GM19397 (cell line): ENCODE measurements around the gene GPBP1L1.
"Not testable (repeated sequence)": the region's sequence is repeated elsewhere in the genome, so short reads cannot be mapped to it uniquely, and the experiment has no call there.

Experiments used
- ATAC-seq: cut with Tn5 transposase; IDR thresholded peaks from one replicate; pipeline ENCODE4 v1.9.1; 2021; ENCODE audit warnings: mild to moderate bottlenecking, moderate library complexity; ENCODE audit not compliant: unreplicated experiment

The GPBP1L1 gene, protein sequence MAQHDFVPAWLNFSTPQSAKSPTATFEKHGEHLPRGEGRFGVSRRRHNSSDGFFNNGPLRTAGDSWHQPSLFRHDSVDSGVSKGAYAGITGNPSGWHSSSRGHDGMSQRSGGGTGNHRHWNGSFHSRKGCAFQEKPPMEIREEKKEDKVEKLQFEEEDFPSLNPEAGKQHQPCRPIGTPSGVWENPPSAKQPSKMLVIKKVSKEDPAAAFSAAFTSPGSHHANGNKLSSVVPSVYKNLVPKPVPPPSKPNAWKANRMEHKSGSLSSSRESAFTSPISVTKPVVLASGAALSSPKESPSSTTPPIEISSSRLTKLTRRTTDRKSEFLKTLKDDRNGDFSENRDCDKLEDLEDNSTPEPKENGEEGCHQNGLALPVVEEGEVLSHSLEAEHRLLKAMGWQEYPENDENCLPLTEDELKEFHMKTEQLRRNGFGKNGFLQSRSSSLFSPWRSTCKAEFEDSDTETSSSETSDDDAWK

DNA sequence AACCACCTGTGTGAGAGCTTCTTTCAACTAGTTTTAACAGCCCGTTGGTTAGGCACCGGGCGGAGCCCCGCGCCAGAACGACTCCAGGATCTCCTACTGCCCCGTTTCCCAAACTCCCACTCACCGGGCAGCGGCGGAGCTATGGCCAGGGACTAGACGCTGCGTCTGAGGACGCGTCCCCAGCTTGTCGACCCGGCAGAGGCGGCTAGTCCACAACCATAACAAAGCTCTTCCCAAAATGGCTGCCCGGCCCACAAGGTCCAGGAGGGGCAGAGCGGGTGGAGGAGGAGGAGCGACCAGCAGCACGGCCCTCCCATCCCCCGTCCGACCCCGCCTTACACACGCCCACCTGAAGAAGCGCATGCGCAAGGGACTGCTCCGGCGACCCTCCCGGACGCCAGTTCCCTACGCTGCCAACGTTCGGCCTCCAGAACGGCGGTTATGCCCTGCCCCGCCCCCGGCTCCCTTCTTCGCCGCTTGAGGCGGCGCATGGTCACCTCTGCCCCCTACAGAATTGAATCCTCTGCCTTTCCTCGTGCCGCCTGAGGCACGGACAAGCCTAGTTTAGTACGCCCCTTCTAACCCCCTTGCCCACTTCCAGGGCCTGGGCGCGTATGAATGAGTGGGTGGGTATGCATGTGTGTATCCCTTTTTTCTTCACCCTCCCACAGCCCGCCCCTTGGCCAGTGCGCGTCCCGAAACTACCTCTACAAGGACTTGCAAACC, at the start of gene GPBP1L1:
Gene GPBP1L1, minus strand, starts transcription at position 246 of the 726 bp plus-strand sequence. CDS start 27,446 bp downstream, outside the sequence.
- ATAC-seq = peak; percentile 53

DNA sequence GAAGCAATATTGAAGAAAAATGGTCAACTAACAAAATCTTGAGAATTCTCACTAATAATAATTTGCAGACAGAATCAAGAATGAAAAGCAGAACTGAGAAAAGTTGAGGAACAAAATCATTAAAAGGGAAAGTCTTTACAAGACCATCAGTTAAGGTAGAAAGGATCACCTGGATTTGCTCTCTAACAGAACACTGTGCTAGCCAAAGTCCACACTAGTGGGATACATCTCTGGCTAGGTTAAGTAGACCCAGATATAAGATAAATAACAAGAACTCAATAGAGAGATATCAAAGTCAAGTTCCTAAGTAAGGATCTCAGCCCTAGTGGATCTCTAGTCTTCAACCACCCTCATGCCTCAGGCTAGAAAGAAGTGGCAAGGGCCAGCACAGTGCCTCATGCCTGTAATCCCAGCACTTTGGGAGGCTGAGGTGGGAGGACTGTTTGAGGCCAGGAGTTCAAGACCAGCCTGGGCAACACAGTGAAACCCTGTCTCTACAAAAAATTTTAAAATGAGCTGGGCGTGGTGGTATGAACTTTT, 44.5 kb upstream of the GPBP1L1 start:
- ATAC-seq = no peak

DNA sequence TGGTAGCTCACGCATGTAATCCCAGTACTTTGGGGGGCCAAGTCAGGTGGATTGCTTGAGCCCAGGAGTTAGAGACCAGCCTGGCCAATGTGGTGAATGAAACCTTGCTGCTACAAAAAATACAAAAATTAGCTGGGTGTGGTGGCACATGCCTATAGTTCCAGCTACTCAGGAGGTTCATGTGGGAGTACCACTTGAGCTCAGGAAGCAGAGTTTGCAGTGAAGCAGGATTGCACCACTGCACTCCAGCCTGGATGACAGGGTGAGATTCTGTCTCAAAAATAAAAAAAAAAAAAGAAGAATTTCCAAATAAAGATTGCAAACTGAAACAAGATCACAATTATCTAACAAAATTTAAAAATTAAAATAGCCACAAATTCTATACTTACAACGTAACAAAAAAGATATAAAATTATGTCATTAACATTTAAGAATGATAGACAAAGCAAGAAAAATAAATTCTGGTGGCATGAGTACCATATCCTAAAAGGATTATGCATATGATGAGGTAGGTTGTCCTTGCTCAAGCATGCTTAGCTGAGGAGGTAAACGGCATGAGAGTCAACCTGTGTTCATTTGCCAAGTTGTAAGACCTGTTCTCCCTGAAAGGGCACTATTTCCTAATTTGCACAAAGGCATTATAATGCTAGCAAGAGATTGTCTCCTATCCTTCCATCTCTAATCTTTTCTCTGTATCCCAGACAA, 43.9 kb upstream of the GPBP1L1 start:
- ATAC-seq = no peak

DNA sequence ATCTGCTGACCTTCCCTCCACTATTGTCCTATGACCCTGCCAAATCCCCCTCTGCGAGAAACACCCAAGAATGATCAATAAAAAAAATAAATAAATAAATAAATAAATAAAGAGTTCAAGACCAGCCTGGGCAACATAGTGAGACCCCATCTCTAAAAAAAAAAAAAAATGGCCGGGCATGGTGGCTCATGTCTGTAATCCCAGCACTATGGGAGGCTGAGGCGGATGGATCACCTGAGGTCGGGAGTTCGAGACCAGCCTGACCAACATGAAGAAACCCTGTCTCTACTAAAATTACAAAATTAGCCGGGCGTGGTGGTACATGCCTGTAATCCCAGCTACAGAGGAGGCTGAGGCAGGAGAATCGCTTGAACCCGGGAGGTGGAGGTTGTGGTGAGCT, 39.7 kb upstream of the GPBP1L1 start:
- ATAC-seq = not testable (repeated sequence)

DNA sequence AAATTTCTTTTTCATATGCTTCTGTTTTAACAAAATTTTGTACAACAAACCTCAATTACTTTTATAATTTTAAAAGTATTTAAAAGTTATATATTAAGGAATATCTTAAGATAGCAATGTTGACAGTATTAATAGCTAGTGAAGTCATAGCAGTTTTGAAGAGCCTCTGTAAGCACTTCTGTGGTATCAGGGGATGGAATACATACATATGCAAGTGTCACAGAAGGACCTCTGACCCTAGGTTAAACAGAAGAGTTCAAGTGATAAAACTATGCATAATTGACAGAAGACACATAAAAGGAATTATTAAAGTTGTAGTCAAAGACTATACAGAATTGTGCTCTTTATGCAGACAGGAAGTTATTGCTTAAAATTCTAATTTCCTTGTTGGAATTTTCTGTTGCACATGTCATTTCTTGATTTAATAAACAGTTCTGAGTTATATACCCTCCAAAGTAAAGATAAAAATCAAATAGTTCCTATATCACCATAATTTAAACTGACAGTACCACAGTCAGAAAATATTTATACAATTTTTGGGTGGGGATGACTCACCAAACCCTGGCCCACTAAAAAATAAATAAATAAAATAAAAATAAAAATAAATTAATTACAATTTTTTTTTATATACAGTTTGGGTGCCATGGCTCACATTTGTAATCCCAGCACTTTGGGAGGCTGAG, 37.1 kb upstream of the GPBP1L1 start:
- no peak for ATAC-seq

DNA sequence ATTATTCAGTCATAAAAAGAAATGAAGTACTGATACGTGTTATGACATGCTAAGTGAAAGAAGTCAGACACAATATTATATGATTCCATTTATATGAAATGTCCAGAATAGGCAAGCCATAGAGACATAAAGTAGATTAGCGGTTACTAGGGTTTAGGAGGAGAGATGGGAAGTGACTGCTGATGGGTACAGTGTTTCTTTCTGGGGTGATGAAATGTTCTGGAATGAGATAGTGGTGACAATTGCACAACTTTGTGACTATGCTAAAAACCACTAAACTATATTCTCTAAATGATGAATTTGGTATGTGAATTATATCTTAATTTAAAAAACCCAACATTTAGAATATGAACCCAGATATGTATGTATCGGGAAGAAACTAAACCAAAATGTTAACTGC, 36.5 kb upstream of the GPBP1L1 start:
- ATAC-seq = no peak

DNA sequence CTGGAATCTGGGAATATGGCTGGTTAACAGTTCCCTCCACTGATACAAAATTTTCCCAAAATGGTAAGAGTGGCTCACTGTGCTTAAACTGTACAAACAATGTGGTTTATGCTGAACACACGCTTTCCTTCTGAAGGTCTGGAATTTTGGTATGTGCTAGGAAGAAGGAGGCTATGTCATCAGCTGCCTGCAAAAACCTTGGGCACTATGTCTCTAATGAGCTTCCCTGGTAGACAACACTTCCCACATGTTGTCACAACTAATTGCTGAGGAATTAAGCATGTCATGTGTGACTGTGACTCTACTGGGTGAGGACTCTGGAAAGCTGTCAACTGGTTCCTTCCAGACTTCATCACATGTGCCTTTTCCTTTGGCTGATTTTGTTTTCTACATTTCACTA, 34.9 kb upstream of the GPBP1L1 start:
- ATAC-seq = no peak

DNA sequence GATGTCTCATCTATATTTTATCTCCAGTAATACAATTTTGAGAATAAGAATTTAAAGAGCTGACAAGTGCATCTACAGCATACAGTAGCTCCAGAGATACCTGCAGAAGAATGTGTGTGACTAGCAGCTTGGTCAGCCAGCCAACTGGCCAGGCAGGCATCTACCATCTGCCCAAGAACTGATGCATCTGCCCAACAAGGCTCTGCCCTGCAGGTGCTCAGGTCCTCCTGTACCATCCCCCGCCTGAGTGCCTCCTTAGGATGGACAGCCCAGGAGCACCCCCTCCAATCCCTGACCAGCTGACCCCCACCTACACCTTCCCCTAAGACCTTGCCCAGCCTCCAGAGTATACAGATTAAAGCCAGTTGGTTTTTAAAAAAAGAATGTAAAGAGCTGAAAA, 32.0 kb upstream of the GPBP1L1 start:
- no peak for ATAC-seq

DNA sequence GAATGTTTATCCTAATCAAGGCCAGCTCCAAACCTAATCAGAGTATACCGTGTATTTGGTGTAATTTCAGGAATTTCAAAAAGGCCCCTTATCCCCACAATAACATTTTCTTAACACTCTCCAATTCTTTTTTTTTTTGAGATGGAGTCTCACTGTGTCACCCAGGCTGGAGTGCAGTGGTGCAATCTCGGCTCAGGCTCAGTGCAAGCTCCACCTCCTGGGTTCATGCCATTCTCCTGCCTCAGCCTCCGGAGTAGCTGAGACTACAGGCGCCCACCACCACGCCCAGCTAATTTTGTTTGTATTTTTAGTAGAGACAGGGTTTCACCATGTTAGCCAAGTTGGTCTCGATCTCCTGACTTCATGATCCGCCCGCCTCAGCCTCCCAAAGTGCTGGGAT, 31.1 kb upstream of the GPBP1L1 start:
- ATAC-seq = not testable (repeated sequence)

DNA sequence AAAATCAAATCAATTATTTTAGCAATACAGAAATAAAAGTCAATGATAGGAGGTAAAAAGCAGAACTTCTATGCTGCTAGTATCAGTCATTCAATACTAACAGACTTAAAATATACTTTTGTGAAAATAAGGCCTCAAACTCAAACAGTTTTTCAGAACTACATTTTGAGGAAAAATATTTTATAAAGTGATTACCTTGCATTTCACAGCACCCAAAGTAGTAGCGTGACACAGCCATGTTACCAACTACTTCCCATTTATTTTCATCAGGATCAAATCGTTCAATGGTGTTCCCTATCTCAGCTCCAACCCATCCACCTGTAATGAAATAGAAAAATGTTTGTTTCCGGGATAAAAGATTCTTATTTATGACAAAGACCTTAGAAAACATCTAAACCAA, 30.4 kb upstream of the GPBP1L1 start:
- no peak for ATAC-seq

DNA sequence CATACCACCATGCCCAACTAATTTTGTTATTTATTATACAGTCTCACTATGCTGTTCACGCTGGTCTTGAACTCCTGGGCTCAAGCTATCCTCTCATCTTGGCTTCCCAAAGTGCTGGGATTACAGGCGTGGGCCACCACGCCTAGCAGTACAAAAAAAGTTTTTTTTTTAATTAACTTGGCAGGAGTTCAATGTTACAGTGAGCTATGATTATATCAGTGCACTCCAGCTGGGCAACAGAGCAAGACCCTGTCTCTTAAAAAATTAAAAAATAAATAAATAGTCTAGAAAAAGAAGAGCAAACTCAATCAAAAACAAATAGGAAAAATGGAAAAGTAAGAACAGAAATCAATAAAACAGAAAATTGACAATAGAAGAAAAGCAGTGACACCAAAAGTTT, 27.4 kb upstream of the GPBP1L1 start:
- ATAC-seq = no peak

DNA sequence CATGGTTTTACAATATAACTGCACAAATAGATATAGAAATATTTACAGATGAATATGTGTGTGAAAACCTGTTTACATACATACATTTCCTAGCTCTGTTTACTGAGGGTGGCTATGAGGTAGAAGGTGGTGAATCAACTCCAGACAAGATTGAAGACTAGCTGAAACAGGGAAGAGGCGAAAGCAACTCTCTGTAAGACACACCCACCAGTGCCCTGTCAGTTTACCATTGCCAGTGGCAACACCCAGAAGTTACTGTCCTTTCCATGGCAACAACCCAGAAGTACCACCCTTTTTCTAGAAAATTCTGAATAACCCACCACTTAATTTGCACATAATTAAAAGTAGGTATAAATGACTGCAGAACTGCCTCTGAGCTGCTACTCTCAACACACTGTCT, 18.3 kb upstream of the GPBP1L1 start:
- no peak for ATAC-seq

DNA sequence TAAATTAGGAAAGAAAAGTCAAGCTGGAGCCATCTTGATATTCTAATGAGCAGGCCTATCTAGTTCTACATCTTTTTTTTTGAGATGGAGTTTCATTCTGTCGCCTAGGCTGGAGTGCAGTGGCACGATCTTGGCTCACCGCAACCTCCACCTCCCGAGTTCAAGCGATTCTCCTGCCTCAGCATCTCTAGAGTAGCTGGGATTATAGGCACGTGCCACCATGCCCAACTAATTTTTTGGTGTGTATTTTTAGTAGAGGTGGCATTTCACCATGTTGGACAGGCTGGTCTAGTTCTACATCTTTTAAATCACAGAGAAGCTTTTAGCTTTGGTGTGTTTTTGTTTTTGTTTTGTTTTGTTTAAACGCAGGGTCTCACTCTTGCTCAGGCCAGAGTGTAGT, 8.5 kb upstream of the GPBP1L1 start:
- ATAC-seq = no peak

DNA sequence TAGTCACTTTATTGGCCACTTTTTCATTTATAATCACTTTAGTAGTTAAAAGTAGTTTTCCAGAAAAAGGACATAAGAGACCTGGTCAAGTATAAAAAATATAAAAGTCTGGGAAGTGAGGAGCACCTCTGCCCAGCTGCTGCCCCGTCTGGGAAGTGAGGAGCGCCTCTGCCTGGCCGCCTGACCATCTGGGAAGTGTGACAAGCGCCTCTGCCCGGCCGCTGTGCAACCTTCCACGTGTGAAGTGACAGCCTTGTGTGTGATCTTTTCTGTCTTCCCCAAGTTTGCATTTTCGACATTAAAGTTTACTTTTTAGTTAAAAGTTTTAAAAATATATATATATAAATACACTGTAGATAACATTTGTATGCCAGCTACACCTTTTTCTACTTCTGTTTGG, 7.5 kb upstream of the GPBP1L1 start:
- not testable (repeated sequence) for ATAC-seq

DNA sequence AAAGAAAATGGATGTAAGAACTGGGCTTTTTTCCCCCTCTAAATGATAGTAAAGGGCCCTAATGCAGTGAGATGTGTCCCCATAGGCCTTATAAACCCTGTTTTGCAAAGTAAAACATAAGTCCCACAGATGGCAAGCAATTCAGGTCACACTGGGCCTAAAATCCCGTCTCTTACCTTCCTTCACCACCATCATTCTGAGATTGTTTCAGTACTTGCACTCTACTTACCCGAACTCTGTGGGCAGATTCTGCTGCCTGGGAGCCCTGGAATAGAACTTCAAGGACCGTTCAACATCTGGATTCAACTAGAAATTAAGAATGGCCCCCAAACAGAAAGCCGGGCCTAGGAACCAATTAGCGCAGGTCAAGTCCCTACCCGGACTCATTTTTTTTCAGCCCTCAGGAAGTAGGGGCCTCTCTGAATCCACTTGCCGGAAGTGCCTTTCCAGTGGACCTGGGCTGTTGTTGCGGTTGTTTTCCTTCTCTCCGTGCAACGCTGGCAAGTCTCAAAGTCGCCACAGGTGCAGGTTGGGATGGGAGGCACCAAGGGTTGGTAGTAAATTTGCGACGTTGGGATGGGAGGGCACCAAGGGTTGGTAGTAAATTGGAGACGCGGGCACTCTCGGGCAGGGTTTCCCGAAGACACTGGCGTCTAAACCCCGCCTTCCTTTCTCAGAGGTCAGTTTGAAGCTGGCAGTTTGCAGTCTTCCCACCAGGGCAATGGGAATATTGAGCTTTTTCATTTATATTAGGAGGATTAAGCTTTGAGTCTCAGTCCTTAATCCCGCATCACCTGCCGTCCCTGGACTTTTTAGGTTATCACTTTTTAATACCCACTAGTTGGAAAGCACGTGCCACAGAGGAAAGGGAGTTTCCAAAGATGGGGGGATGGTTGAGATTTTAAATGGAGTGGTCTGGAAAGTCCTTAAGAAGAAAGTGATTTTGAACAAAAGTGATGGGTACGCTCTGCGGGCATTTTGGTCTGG, 1.7 kb upstream of the GPBP1L1 start, which contains the start of gene TMEM69:
Gene TMEM69, plus strand, starts transcription at position 428 of the 987 bp plus-strand sequence. CDS start 2,888 bp downstream, outside the sequence.
- ATAC-seq = no peak

DNA sequence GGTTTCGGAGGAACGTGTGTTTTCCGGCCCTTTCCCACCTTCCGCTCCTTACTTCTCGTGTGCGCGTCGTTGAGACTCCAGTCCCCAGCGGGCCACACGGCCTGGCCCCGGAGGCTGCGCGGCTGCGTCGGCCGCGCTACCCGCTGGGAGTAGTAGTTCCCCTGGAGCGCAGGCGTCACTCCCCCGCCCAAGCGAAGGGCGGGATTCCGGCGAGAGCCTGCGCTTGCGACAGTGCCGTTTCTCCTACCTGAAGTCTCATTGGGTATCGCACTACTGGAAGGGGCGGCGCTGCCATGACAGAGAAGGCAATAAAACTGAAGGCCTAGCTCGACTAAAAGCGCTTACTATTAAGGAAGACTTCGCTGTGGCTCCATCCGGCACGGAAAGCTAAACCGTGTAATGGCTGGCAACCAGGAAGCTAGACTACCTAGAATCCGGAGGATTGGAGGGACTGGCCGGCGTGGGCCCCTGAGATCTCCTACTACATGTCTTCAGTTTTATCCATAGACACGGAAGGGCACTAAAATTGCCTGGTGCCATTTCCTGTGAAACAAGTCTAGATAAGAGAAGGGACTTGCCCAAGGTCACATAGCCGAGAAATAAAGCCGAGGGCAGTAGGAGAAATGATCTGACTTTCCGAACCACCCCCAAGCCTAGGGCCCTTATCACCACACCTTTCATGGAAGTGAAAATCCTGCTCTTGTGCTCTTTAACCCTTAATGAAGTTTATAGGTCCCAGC, 851 bp upstream of the GPBP1L1 start:
- ATAC-seq = peak; percentile 84

DNA sequence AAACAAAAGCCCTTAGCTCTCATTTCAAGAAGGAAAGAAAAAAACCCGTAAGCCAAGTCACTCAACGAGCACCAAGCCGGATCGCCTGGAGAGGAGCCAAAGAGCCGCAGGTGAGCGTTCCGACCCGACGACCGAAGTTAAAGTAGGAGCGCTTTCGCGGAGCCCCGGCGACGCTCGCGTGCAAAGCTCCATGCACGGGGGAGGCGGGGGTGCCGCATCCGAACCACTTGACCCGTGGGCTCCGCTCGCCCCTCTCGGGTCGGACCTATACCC, 382 bp downstream of the GPBP1L1 start:
- peak; percentile 8 for ATAC-seq

DNA sequence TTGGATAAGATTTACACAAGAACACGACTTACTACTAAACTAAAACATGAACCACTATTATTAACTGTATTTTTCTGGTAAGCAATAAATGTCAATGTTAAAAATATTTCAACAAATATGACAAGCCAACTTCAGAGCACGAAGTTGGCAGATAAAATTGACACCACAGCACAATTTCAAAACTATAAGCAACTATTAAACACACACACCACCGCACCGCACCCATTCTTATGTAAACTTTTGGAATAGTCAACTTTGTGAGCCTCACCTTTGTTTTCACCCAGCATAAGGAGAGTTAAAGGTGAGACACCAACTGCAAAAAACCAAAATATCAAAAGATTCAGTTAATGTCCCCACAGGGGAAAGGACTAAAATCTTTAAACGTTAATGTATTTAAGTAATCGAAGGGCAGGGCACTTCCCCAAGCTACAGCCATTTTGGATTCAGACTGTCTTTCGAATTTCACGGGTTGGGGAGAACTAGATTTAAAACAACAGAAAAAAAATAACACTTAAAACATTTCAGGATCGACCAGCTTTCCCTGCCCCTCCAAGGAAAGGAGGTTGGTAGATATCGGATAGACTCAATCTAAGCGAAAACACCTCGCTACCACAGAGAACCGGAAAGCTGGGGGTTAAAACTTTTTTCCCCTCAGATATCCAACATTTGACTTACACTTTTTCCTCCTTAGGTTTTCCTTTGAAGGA, 872 bp downstream of the GPBP1L1 start:
- ATAC-seq = no peak
